HG03354 (cell line): ENCODE results near the gene PLEKHG3.

Experiments
- ATAC-seq: cut with Tn5 transposase; IDR thresholded peaks from one replicate; pipeline ENCODE4 v1.9.1; 2021; ENCODE audit warnings: mild to moderate bottlenecking; ENCODE audit not compliant: unreplicated experiment, poor library complexity, severe bottlenecking

PLEKHG3 gene

GRCh38 chr14:64737391-64738280, 33.4 kb downstream of the PLEKHG3 start:
- no peak for ATAC-seq

- no peak for ATAC-seq
Observed at GRCh38 chr14:64738281-64738804, 34.1 kb downstream of the PLEKHG3 start.

- no peak for ATAC-seq
Observed at GRCh38 chr14:64741200-64741599, 37.0 kb downstream of the PLEKHG3 start.

DNA sequence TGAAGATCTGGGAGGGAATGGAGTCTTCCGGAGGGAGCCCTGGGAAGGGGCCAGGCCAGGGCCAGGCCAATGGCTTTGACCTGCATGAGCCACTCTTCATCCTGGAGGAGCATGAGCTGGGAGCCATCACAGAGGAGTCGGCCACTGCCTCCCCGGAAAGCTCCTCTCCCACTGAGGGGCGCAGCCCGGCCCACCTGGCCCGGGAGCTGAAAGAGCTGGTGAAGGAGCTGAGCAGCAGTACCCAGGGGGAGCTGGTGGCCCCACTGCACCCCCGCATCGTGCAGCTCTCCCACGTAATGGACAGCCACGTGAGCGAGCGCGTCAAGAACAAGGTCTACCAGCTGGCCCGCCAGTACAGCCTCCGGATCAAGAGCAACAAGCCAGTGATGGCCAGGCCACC, 37.7 kb downstream of the PLEKHG3 start:
- ATAC-seq, result no peak

DNA sequence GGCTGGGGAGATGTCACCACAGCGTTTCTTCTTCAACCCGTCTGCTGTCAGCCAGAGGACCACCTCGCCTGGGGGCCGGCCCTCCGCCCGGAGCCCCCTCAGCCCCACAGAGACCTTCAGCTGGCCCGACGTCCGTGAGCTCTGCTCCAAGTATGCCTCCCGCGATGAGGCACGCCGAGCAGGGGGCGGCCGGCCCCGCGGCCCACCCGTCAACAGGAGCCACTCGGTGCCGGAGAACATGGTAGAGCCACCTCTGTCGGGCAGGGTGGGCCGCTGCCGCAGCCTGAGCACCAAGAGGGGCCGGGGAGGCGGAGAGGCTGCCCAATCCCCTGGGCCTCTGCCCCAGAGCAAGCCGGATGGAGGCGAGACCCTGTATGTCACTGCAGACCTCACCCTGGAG, 38.8 kb downstream of the PLEKHG3 start:
- ATAC-seq, result no peak

DNA sequence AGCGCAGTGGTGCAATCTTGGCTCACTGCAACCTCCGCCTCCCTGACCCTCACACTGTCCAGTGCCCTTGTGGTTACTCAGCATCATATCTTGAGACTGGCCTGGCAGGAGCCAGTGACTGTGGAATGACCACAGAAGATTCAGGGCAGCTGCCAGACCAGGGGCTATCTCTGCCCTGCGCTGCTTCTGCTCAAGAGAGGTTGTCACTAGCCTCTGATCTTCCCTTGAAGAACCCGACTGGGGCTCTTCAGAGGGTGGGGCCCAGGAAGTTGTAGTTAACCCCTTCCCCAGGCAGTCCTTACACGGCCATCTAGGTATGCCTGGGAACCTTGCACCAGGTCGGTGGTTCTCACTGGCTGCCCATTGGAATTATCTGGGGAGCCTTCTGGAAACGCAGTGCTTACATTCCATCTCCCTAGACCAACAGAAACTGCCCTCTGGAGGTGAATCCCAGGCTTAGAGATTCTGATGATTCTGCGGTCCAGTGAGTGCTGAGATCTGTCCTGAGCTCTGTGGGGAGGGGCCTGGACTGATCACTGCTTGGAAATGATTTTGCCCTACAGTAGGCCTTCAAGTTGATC, 41.4 kb downstream of the PLEKHG3 start:
- no peak for ATAC-seq

- no peak for ATAC-seq
Observed at GRCh38 chr14:64746298-64747250, 42.4 kb downstream of the PLEKHG3 start.

GRCh38 chr14:64747327-64747726, 43.1 kb downstream of the PLEKHG3 start:
- no peak for ATAC-seq

DNA sequence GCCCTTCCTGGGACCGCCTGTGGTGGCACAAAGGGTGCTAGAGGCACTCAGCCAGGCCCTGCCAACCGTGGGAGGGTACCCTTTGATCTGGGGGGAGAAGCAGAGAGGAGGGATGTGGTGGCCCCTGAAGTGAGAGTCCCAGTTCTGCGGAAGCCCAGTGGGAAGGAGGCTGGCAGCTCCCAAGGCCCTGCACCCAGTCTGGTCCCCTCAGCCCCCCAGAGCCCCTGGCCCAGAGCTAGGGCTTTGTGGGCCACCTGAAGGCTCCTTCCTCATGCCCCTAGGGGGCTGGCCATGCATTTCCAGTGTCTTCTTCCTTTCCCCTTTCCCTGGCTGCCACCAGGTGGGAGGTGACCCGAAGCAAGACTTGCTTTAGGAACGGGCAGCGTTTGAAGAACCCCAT, 44.3 kb downstream of the PLEKHG3 start:
- ATAC-seq, result no peak

- ATAC-seq, result no peak
Observed at GRCh38 chr14:64748995-64749714, 44.9 kb downstream of the PLEKHG3 start.

- no peak for ATAC-seq
Observed at GRCh38 chr14:64752909-64753308, 48.7 kb downstream of the PLEKHG3 start.

GRCh38 chr14:64753374-64753773, 49.1 kb downstream of the PLEKHG3 start:
- ATAC-seq, result no peak

DNA sequence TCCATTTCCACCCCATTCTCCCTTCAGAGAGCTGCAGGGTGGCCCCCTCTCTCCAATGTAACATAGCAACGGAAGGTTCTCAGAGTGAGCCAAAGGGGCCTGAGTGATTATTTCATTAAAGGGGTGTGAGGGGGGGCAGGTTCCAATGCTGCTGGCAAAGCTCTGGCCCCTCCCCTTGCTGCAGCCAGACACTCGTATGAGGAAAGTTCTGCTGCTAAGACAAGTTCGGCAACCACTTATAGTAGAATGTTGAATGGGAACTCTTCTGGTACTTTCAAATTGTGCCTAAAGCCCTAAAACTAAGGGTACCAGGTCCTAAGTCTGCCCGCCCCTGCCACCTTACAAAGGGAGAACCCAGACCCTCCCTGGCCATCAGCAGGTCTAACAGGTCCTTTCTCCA, 49.8 kb downstream of the PLEKHG3 start:
- no peak for ATAC-seq

- ATAC-seq, result no peak
Observed at GRCh38 chr14:64754685-64755084, 50.5 kb downstream of the PLEKHG3 start.

DNA sequence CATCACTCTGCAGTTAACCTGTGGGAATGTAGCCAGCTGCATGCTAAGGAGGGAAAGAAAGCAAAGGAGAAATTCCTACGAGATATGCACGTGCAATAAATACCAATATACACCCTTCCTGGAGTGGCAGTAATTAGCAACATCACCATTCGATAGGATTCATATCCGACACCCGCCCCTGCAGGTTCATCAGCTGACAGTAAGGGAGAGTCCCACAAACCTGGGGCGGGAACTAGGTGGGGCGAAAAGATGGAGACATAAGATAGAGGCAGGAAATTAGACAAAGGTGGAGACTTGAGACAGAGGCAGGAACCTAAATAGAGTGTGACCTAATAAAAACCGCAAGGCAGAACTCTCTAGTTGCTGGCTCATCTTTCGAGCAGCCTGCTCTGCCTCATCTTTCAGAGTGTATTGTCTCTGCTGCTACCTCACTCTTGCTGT, 51.6 kb downstream of the PLEKHG3 start:
- no peak for ATAC-seq

DNA sequence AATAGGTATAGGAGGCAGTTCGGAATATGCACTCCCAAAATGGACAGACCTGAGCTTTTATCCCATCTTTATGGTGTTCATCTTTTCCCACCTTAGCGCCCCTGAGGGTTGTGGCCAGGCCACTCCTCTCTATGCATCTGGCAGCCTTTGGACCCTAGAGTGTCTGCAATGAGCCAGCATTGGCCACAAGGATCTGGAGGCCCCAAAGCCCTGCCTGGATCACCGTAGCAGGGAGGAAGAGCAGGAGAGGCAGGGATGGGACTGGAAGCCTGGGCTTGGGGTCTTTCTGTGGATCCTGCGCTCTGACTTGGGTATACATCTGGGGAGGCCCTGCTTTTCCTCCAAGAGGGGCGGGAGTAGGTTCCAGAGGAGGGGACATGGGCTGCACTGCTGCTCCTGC, 52.5 kb downstream of the PLEKHG3 start:
- ATAC-seq, result no peak

DNA sequence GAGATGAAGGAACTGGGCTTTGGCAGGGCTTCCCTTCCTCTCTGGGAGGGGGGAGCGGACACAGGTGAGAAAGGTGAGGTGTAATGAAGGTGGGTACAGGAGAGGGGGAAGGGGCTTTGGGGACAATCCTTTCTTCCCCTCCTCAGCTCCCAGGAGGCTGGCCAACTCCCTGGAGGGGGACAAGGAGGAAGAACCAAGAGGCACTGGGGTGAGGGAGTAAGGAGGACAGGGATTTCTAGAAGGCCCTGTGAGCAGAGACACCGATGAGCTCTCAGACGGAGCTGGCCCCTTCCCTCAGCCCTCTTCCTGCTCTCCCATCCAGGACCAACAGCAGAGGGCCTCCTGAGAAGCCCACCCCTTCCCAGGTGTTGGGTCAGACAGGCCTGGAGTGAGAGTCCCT, 53.4 kb downstream of the PLEKHG3 start:
- ATAC-seq, result no peak

DNA sequence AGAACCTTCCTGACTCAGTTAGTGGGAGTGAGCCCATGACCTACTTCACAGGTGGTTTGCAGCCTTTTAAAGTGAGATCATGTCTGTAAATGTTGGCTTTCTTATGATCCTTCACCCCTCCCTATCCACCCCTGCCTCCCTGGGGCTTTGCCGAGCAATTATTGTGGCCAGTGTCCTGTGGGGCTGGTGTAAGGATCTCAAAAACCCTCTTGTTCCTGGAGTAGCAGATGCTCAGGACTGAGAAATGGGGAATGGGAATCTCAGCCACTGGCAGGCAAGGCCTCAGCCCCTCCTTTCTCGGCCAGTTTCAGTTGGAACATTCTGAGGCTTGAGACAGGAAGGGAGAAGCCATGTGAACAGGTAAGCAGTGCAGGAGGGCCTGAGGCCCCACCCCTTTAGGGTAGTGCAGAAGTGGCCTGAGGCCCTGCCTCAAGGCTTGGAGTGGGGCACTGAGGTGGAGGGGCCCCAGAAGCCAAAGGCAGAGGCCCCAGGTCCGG, 53.8 kb downstream of the PLEKHG3 start:
- ATAC-seq, result no peak
